Stimulated activated CD4-positive, alpha-beta T cell treated with anti-CD3 and anti-CD28 coated beads, Interleukin-1b, Interleukin-23, amount 100 ng/mL, for 4 hours (primary cell): ENCODE measurements around the gene ZNF26.
A peak's percentile ranks its signal among the peaks of the same experiment; 100 is the strongest.
"Not testable (repeated sequence)": the region's sequence is repeated elsewhere in the genome, so short reads cannot be mapped to it uniquely, and the experiment has no call there.

Source experiments
- DNase-seq, 2 donors: peaks; one replicate each; pipeline ENCODE4 v3.0.0-alpha.2; 2020; ENCODE audit warnings: low read depth in 2 of 2

ZNF26 gene, protein sequence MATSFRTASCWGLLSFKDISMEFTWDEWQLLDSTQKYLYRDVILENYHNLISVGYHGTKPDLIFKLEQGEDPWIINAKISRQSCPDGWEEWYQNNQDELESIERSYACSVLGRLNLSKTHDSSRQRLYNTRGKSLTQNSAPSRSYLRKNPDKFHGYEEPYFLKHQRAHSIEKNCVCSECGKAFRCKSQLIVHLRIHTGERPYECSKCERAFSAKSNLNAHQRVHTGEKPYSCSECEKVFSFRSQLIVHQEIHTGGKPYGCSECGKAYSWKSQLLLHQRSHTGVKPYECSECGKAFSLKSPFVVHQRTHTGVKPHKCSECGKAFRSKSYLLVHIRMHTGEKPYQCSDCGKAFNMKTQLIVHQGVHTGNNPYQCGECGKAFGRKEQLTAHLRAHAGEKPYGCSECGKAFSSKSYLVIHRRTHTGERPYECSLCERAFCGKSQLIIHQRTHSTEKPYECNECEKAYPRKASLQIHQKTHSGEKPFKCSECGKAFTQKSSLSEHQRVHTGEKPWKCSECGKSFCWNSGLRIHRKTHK

GRCh38 chr12:132986001-132986884, at the start of gene ZNF26:
TSS of gene ZNF26 (plus strand) at chr12:132986367. CDS start at chr12:132986841, 474 bp downstream.
- peak; percentile 76 to 77 for DNase-seq

GRCh38 chr12:132936921-132937320, 49.2 kb upstream of the ZNF26 start:
- DNase-seq, result not testable (repeated sequence)

DNA sequence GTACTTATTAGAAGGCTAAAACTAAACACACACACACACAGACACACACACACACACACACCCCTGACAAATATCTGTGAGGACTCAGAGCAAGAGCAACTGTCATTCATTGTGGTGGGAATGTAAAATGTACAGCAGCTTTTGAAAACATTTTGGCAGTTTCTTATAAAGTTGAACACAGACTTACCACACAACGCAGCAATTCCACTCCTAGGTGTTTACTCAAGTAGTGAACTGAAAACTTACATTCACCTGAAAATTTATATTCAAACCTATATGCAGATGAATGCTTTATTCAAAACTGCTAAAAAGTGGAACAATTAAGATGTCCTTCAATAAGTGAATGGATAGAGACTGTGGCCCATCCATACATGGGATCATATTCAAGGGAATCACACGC, 48.7 kb upstream of the ZNF26 start:
- no peak for DNase-seq

DNA sequence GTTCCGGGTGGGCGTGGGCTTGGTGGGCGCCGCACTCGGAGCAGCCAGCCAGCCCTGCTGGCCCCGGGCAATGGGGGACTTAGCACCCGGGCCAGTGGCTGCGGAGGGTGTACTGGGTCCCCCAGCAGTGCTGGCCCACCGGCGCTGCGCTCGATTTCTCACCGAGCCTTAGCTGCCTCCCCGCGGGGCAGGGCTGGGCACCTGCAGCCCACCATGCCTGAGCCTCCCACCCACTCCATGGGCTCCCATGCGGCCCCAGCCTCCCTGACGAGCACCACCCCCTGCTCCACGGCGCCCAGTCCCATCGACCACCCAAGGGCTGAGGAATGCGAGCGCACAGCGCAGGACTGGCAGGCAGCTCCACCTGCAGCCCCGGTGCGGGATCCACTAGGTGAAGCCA, 47.4 kb upstream of the ZNF26 start:
- DNase-seq, result not testable (repeated sequence)

GRCh38 chr12:132940071-132940719, 46.0 kb upstream of the ZNF26 start:
- DNase-seq, result no peak

GRCh38 chr12:132941336-132941954, 44.7 kb upstream of the ZNF26 start:
- DNase-seq, result no peak

- DNase-seq, result no peak
Measured at GRCh38 chr12:132942611-132943010, 43.6 kb upstream of the ZNF26 start.

- DNase-seq, result no peak
Measured at GRCh38 chr12:132945806-132946205, 40.4 kb upstream of the ZNF26 start.

DNA sequence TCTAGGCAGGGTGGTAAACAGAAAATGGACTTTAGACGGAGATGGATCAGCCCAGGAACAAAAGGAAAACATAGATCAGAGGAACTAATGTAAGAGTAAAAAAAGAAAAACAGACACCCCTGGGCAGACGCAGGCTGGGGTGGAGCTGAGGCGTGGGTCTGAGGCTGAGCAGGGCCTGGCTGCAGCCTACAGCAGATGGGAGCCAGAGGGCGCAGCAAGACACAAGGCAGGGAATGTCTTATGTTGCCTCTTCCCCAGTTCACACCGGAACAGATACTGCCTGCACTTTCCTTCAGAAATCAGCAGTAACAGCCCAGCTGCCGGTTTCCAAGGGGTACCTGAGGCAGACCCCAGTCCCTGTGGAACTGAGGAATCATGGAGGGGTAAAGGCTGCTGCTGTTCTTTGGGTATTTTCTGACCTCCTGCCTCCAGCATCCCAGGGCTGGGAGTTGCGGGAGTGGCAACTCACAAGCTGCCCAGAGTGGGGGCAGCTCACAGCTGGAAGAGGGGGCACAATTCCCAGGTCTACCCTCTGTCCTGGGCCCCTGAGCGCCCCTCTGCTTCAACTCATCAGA, 39.8 kb upstream of the ZNF26 start:
- no peak for DNase-seq

- DNase-seq, result no peak
Measured at GRCh38 chr12:132948146-132949066, 37.8 kb upstream of the ZNF26 start.

DNA sequence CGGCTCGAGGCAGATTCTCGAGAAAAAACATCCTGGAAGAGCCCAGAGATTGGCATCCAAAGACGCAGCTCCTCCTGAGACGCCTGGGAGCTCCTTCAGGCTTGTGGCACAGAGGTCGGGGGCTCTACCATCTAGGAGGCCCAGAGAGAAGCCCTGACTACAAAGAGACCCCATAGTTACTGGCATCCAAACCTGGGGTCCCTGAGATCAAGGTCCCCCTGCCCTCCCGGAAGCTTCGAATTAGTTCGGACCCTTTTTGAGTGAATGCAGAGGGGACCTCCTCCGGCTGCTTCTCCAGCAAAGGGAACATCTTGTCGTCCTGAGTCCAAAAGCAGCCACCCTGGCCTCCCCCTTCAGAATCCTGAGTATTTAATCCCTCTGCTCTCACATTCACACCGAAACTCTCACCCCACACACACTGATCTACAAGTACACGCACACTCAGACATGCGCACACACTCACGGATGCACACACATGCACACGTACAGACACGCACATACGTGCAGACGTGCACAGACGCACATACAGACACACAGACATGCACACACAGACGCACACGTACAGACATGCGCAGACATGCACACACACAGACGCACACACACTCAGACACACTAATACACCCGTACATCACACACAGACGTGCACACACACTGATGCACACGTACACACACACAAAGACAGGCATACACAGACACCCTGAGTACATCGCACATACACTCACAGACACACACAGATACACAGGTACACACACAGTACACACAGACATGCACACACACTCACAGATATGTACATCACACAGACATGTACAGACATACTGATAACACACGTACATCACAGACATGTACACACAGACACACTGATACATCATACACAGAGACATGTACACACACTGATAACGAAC, 36.0 kb upstream of the ZNF26 start:
- DNase-seq, result no peak

DNA sequence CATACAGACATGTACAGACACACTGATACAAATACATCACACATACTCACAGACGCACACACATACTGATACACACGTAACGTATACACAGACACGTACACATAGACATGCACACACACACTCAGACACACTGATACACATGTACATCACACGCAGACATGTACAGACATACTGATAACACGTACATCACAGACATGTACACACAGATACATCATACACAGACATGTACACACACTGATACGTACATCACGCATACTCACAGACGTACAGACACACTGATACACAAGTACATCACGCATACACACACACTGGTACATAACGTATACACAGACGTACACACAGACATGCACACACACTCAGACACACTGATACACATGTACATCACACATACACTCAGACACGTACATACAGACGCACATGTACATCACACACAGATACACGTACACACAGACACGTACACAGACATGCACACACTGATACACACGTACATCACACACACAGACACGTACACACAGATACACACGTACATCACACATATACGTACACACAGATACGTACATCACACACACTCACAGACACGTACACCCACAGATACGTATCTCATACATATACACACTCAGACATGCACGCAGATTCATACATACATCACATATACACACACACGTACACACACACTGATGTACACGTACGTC, 35.2 kb upstream of the ZNF26 start:
- no peak for DNase-seq

DNA sequence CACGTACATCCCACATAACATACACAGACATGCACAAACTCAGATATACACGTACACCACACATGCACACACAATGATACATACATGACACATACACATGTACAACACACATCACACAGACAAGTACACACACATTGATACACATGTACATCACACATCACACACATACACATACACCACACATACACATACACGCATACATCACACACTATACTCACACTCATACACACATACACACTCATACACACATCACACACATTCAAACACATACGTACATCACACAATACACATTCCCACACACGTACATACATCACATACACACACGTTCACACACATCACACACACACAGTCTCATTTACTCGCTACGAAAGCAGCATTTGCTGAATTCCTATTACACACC, 34.5 kb upstream of the ZNF26 start:
- no peak for DNase-seq

GRCh38 chr12:132952371-132953162, 33.6 kb upstream of the ZNF26 start:
- DNase-seq, result no peak

DNA sequence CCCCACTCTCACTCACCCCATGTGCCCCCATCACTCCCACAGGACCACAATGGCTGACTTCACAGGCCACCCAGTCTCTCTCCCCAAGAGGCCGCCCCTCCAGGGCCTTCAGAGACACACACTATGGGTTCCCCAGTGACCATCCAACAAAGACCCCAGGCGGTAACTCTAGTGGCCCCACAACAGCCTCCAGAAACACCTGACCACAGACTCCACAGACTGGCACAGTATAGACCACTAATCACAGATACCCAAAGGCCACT, 33.1 kb upstream of the ZNF26 start:
- DNase-seq, result no peak

GRCh38 chr12:132953771-132954170, 32.4 kb upstream of the ZNF26 start:
- no peak for DNase-seq

- no peak for DNase-seq
Measured at GRCh38 chr12:132954471-132955048, 31.6 kb upstream of the ZNF26 start.
